Brain pericyte (primary cell): ENCODE measurements around the gene SKI.

Source experiments
- DNase-seq: peaks from one replicate; pipeline ENCODE4 v3.0.0-alpha.2; 2012; ENCODE audit warnings: low read depth, low spot score

Gene SKI

GRCh38 chr1:2306151-2306978 is 78.2 kb downstream of the SKI start:
- no peak for DNase-seq

- DNase-seq, result no peak
These were observed 79.0 kb downstream of the SKI start for GRCh38 chr1:2307064-2307605.

GRCh38 chr1:2307972-2308371 is 79.9 kb downstream of the SKI start:
- DNase-seq, result no peak

GRCh38 chr1:2308844-2309243 is 80.7 kb downstream of the SKI start:
- no peak for DNase-seq

- no peak for DNase-seq
These were observed 82.4 kb downstream of the SKI start for GRCh38 chr1:2310332-2311183.

- no peak for DNase-seq
These were observed 83.3 kb downstream of the SKI start for GRCh38 chr1:2311184-2312032.

GRCh38 chr1:2312160-2312514 is 84.0 kb downstream of the SKI start:
- DNase-seq, result no peak

- DNase-seq, result no peak
These were observed 84.6 kb downstream of the SKI start for GRCh38 chr1:2312515-2313301.

- no peak for DNase-seq
These were observed 85.6 kb downstream of the SKI start for GRCh38 chr1:2313651-2314261.

- no peak for DNase-seq
These were observed 86.2 kb downstream of the SKI start for GRCh38 chr1:2314273-2314802.

GRCh38 chr1:2314803-2315673 is 86.9 kb downstream of the SKI start:
- no peak for DNase-seq

GRCh38 chr1:2315674-2316450 is 87.7 kb downstream of the SKI start:
- DNase-seq, result no peak

- no peak for DNase-seq
These were observed 88.4 kb downstream of the SKI start for GRCh38 chr1:2316451-2316961.

- no peak for DNase-seq
These were observed 89.3 kb downstream of the SKI start for GRCh38 chr1:2317230-2318065.

GRCh38 chr1:2318314-2319278 is 90.5 kb downstream of the SKI start:
- DNase-seq, result no peak

- no peak for DNase-seq
These were observed 91.2 kb downstream of the SKI start for GRCh38 chr1:2319291-2319690.
